ENCODE results near the gene TWF2. TPM values are rescaled to one million over a fixed set of nuclear protein-coding genes. Genes with fewer than 3 reads are reported as not detected.
A peak's percentile ranks its signal among the peaks of the same experiment; 100 is the strongest.

Gene TWF2
- total RNA-seq, 1 experiment from 2014 or later: 44.8 TPM

DNA sequence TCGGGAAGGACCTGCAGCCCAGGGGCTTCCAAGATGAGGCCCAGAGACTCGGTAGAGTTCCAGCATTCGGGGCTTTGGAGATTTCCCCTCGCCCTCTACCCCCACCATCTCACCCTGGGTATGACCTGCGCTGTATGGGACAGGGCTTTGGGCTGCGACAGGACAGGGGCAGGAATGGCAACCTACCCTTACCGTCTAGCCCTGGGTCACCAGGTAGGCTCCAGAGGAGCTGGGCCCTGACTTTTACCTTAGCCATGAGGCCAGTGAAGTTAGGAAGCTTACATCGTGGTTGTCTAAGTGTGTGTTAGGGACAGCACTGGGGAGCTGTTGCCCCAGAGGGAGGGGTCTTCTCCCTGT, 7.3 kb upstream of the TWF2 start:
- no peak overlapping the region for H3K9ac ChIP-seq (ENCODE audit: extremely low read depth, insufficient read length, low read length)
- WGBS (ENCODE audit: extremely low coverage, insufficient read length, low lambda C conversion rate): no CpG with 5 or more reads among the region's 8 CpGs
- no peak overlapping the region; the same call in 1 of the 2 replicates for H3K14ac ChIP-seq (ENCODE audit: insufficient read depth, low read length)
- H3T11ph ChIP-seq (ENCODE audit: low read length): no peak overlapping the region
- Mint-ChIP-seq H3K27me3 (ENCODE audit: low read depth) (peaks cover 46% of the 10 kb centered on the region), H3K36me3 (ENCODE audit: insufficient read depth in 1 of 3, low read depth in 3 of 3) (peaks cover 0 to 29% (median 2%) of the 10 kb centered on the region in 3 experiments; a peak in 3 of 7 replicates), H3K9me3 (peaks cover 0 to 5% of the 10 kb centered on the region in 2 experiments; a peak in 2 of 5 replicates), H3K27ac (no peak overlapping the region), H3K4me1 (peaks cover 0 to 10% of the 10 kb centered on the region in 2 experiments; a peak in 3 of 4 replicates), H3K4me3 (peak overlapping the region; percentile 62 to 77)
- no peak overlapping the region for H3K18ac ChIP-seq (ENCODE audit: insufficient read length, low read depth, low read length)
- no peaks in the 10 kb centered on the region for H3K9me3 ChIP-seq (ENCODE audit: control insufficient read depth, low read depth, low read length)
- no peak overlapping the region for H2BK5ac ChIP-seq (ENCODE audit: insufficient read length, low read length)
- H2BK120ac ChIP-seq (ENCODE audit: low read depth, low read length, poor library complexity, severe bottlenecking): no peak overlapping the region
- no peak overlapping the region for H4K5ac ChIP-seq (ENCODE audit: insufficient read length, low read depth, low read length)
- H2AFZ ChIP-seq (ENCODE audit: low read length): no peak overlapping the region
- no peak overlapping the region for H2BK20ac ChIP-seq (ENCODE audit: low read depth, low read length, poor library complexity, severe bottlenecking)
- H3K23me2 ChIP-seq (ENCODE audit: insufficient read length, low read depth, low read length, poor library complexity, severe bottlenecking): peaks cover 3% of the 10 kb centered on the region
- no peaks in the 10 kb centered on the region for H3K79me2 ChIP-seq (ENCODE audit: insufficient read depth, low read length)
- H3K79me1 ChIP-seq (ENCODE audit: insufficient read depth, low read depth, low read length, poor library complexity, severe bottlenecking): no peaks in the 10 kb centered on the region
- H2BK12ac ChIP-seq (ENCODE audit: insufficient read length, low read depth, low read length): no peak overlapping the region
- no peak overlapping the region for H2BK15ac ChIP-seq (ENCODE audit: low read depth, low read length)
- no peak overlapping the region for H3K27ac ChIP-seq (ENCODE audit: insufficient read length, low read depth, low read length)
- no peaks in the 10 kb centered on the region for H3K4me1 ChIP-seq (ENCODE audit: insufficient read depth, low read length)
- no peak overlapping the region for H2AK5ac ChIP-seq (ENCODE audit: insufficient read length, low read length)
- H3K23ac ChIP-seq (ENCODE audit: insufficient read length, low read depth, low read length): no peak overlapping the region
- no peak overlapping the region for H4K8ac ChIP-seq (replicated peaks; ENCODE audit: insufficient read length, low read depth, low read length)
- H4K20me1 ChIP-seq (ENCODE audit: control insufficient read depth, insufficient read depth, insufficient read length): no peaks in the 10 kb centered on the region
- TF ChIP-seq, protein P1, sequence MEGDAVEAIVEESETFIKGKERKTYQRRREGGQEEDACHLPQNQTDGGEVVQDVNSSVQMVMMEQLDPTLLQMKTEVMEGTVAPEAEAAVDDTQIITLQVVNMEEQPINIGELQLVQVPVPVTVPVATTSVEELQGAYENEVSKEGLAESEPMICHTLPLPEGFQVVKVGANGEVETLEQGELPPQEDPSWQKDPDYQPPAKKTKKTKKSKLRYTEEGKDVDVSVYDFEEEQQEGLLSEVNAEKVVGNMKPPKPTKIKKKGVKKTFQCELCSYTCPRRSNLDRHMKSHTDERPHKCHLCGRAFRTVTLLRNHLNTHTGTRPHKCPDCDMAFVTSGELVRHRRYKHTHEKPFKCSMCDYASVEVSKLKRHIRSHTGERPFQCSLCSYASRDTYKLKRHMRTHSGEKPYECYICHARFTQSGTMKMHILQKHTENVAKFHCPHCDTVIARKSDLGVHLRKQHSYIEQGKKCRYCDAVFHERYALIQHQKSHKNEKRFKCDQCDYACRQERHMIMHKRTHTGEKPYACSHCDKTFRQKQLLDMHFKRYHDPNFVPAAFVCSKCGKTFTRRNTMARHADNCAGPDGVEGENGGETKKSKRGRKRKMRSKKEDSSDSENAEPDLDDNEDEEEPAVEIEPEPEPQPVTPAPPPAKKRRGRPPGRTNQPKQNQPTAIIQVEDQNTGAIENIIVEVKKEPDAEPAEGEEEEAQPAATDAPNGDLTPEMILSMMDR (conservative IDR thresholded peaks at IDR 0.05): no peak
- H3K4me2 ChIP-seq (ENCODE audit: insufficient read depth, insufficient read length, low read length): peak overlapping the region; percentile 59
- no peak overlapping the region for H3K56ac ChIP-seq (ENCODE audit: insufficient read length, low read depth, low read length)
- no peak overlapping the region for H3K4ac ChIP-seq (ENCODE audit: low read depth, low read length)
- H3K27me3 ChIP-seq (ENCODE audit: insufficient read depth, low read length): peaks cover 14% of the 10 kb centered on the region; the same call in 1 of the 2 replicates
- no peak for DNase-seq
- no peak overlapping the region for H4K91ac ChIP-seq (ENCODE audit: insufficient read length, low read depth, low read length)
